ENCODE measurements around the gene FLG2. TPM values are rescaled to one million over a fixed set of nuclear protein-coding genes. Genes with fewer than 3 reads are reported as not detected.
A peak's percentile ranks its signal among the peaks of the same experiment; 100 is the strongest.

The FLG2 gene
- total and polyA plus RNA-seq, 2 donors (not counting 1 experiment from before 2014, with no cell fraction given): not detected

DNA sequence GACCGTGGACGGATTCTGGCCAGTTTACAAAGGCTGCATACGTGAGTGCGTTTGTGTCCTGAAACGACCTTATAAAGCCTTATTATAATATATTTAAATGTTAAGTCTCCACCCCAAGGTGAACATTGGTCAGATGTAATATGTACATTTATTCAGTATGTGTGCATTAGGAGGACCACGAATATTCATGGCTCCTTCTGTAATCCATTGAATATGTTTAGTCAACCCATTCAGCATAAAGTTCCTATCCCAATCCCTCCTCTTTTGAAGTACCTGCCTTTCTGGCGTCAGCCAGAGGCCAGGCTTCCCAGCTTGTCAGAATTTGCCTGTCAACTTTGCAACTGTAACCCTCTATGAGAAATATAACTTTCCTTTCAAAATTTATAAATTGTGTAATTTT, 24.4 kb downstream of the FLG2 start:
- no peak for DNase-seq (ENCODE audit: low read depth in 2 of 2)
- TF ChIP-seq EZH2 (IDR thresholded peaks at IDR 0.05; ENCODE audit: low read length, missing control alignments): no peak
- TF ChIP-seq, protein P1, sequence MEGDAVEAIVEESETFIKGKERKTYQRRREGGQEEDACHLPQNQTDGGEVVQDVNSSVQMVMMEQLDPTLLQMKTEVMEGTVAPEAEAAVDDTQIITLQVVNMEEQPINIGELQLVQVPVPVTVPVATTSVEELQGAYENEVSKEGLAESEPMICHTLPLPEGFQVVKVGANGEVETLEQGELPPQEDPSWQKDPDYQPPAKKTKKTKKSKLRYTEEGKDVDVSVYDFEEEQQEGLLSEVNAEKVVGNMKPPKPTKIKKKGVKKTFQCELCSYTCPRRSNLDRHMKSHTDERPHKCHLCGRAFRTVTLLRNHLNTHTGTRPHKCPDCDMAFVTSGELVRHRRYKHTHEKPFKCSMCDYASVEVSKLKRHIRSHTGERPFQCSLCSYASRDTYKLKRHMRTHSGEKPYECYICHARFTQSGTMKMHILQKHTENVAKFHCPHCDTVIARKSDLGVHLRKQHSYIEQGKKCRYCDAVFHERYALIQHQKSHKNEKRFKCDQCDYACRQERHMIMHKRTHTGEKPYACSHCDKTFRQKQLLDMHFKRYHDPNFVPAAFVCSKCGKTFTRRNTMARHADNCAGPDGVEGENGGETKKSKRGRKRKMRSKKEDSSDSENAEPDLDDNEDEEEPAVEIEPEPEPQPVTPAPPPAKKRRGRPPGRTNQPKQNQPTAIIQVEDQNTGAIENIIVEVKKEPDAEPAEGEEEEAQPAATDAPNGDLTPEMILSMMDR (conservative IDR thresholded peaks at IDR 0.05 in 1 of 2, IDR thresholded peaks at IDR 0.05 in 1 of 2; ENCODE audit: low read depth in 1 of 2, low read length in 2 of 2): no peak

DNA sequence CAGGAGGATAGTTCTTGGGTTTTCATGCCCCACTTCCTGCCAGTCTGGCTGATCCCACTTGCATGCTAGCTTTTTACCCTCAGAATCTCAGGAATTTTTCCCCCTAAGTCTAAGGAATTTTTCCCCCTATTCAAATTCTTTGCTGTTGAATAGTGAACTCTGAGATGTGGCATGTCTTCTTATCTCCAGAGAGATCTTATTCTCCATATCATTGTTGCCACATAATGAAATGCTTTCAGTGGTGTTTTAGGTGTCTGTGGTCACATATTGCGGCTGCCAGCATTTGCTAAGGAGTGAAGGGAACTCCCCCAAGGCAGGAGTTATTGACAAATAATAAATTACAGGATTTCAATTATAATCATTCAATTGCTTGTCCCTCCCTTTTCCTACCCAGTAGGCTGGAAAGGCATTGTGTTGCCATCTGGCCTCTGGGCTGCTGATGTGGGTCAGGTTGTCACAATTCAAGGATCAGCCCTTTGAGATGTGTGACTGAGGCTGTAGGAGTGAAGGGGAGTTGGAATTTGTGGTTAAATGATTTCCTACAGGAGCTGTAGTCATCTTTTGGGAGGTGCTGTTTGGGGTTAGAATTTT, 30.9 kb downstream of the FLG2 start:
- H2AFZ ChIP-seq (ENCODE audit: low read length): no peak overlapping the region
- H3K79me2 ChIP-seq (ENCODE audit: control insufficient read depth, insufficient read depth, low read length): no peaks in the 10 kb centered on the region
- peak in 1 of 2 donors; percentile 62 for DNase-seq (ENCODE audit: low read depth in 2 of 2)
- no peak overlapping the region for H3K9ac ChIP-seq (ENCODE audit: insufficient read depth, low read length)
- H3K27me3 ChIP-seq (ENCODE audit: control insufficient read depth, insufficient read depth, low read length): no peaks in the 10 kb centered on the region
- H3K9me3 ChIP-seq (ENCODE audit: control insufficient read depth, insufficient read depth, low read depth, low read length): no peaks in the 10 kb centered on the region
- H3K4me3 ChIP-seq (replicated peaks in 1 of 4; ENCODE audit: control extremely low read depth in 1 of 4, insufficient read depth in 1 of 4, low read depth in 3 of 4, low read length in 4 of 4): no peak overlapping the region
- no peaks in the 10 kb centered on the region for H3K4me1 ChIP-seq (ENCODE audit: control insufficient read depth, extremely low read depth, insufficient read depth, low read length)
- H3K4me2 ChIP-seq (ENCODE audit: extremely low read depth, insufficient read depth, low read length): no peak overlapping the region
- no peaks in the 10 kb centered on the region for H3K36me3 ChIP-seq (ENCODE audit: control insufficient read depth, insufficient read depth, low read length)
- H4K20me1 ChIP-seq (ENCODE audit: control insufficient read depth, extremely low read depth, insufficient read depth, low read length): no peaks in the 10 kb centered on the region
- H3K27ac ChIP-seq (ENCODE audit: insufficient read depth, low read length): no peak overlapping the region
- TF ChIP-seq, protein P1 (conservative IDR thresholded peaks at IDR 0.05 in 1 of 2, IDR thresholded peaks at IDR 0.05 in 1 of 2; ENCODE audit: low read depth in 1 of 2, low read length in 2 of 2): no peak
- no peak for TF ChIP-seq EZH2 (IDR thresholded peaks at IDR 0.05; ENCODE audit: low read length, missing control alignments)

More for the DNA sequence above, 24.4 kb downstream of the FLG2 start:
- Histone ChIP-seq H4K20me1 (ENCODE audit: control insufficient read depth, extremely low read depth, insufficient read depth, low read length) (no peaks in the 10 kb centered on the region), H3K4me3 (replicated peaks in 1 of 4; ENCODE audit: control extremely low read depth in 1 of 4, insufficient read depth in 1 of 4, low read depth in 3 of 4, low read length in 4 of 4) (no peak overlapping the region), H3K27ac (ENCODE audit: insufficient read depth, low read length) (no peak overlapping the region), H3K27me3 (ENCODE audit: control insufficient read depth, insufficient read depth, low read length) (no peaks in the 10 kb centered on the region), H3K9ac (ENCODE audit: insufficient read depth, low read length) (no peak overlapping the region), H2AFZ (ENCODE audit: low read length) (no peak overlapping the region), H3K9me3 (ENCODE audit: control insufficient read depth, insufficient read depth, low read depth, low read length) (no peaks in the 10 kb centered on the region), H3K4me1 (ENCODE audit: control insufficient read depth, extremely low read depth, insufficient read depth, low read length) (no peaks in the 10 kb centered on the region), H3K4me2 (ENCODE audit: extremely low read depth, insufficient read depth, low read length) (no peak overlapping the region), H3K79me2 (ENCODE audit: control insufficient read depth, insufficient read depth, low read length) (no peaks in the 10 kb centered on the region), H3K36me3 (ENCODE audit: control insufficient read depth, insufficient read depth, low read length) (no peaks in the 10 kb centered on the region)

DNA sequence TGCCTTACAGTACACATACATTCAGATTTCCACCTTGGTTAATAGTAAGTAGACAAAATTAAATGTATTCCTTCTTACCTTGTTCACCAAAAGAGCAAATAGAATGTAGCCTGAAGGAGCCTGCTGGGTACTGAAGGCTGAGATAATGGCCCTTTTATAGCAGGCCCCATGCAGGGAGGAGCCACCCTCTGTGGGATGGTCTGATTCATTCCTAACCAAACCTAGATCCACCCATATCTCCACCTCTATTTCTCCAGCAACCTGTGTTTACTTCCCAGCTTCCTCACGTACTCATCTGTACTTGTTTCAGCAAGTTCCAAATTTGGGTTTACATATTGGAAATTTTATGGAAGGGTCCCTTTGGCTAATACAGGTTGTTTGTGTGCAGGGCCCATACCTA, 34.7 kb downstream of the FLG2 start, which contains the start of gene FLG:
FLG (minus strand) TSS at position 129 of the 400 bp plus-strand sequence. CDS start 9,783 bp downstream, outside the sequence.
- H3K27ac ChIP-seq (ENCODE audit: insufficient read depth, low read length): no peak within 1 kb of the TSS
- no peak within 1 kb of the TSS for H3K4me2 ChIP-seq (ENCODE audit: extremely low read depth, insufficient read depth, low read length)
- no peaks in the 10 kb centered on the region for H3K27me3 ChIP-seq (ENCODE audit: control insufficient read depth, insufficient read depth, low read length)
- no peaks in the 10 kb centered on the region for H4K20me1 ChIP-seq (ENCODE audit: control insufficient read depth, extremely low read depth, insufficient read depth, low read length)
- no peak for DNase-seq (ENCODE audit: low read depth in 2 of 2)
- H3K36me3 ChIP-seq (ENCODE audit: control insufficient read depth, insufficient read depth, low read length): no peaks in the 10 kb centered on the region
- H3K79me2 ChIP-seq (ENCODE audit: control insufficient read depth, insufficient read depth, low read length): no peaks in the 10 kb centered on the region
- no peak within 1 kb of the TSS for H3K9ac ChIP-seq (ENCODE audit: insufficient read depth, low read length)
- no peak within 1 kb of the TSS for H3K4me3 ChIP-seq (replicated peaks in 1 of 4; ENCODE audit: control extremely low read depth in 1 of 4, insufficient read depth in 1 of 4, low read depth in 3 of 4, low read length in 4 of 4)
- H3K4me1 ChIP-seq (ENCODE audit: control insufficient read depth, extremely low read depth, insufficient read depth, low read length): no peaks in the 10 kb centered on the region
- H2AFZ ChIP-seq (ENCODE audit: low read length): no peak within 1 kb of the TSS
- TF ChIP-seq, protein P1 (conservative IDR thresholded peaks at IDR 0.05 in 1 of 2, IDR thresholded peaks at IDR 0.05 in 1 of 2; ENCODE audit: low read depth in 1 of 2, low read length in 2 of 2): no peak
- no peak for TF ChIP-seq EZH2 (IDR thresholded peaks at IDR 0.05; ENCODE audit: low read length, missing control alignments)
- H3K9me3 ChIP-seq (ENCODE audit: control insufficient read depth, insufficient read depth, low read depth, low read length): no peaks in the 10 kb centered on the region

Data from fibroblast of lung (primary cell).